HuH-7 (cell line): ENCODE data around the gene UXT.
"Not testable (repeated sequence)": the region's sequence is repeated elsewhere in the genome, so short reads cannot be mapped to it uniquely, and the experiment has no call there.

ENCODE experiments used
- DNase-seq: peaks from one replicate; pipeline ENCODE4 v3.0.0; 2011; ENCODE audit warnings: low spot score

UXT gene

DNA sequence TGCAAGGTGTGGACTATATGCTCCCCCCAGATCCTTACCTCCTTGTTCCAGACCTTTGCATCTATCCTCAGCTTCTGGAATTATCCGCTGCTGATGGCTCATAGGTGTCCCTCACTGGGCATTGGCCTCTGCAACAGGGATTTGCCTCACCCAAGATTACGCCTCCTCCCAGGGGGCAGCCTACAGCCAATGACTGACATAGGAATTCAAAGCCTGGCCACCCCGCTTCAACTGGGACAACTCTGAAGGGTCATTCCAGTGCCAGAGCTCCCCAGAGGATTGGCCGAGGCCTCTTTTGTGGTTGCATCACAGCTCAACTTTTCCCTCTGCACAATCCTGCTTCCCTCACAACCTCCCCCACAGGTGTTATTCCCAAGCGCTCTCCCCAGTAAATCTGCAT is 44.4 kb downstream of the UXT start:
- no peak for DNase-seq

DNA sequence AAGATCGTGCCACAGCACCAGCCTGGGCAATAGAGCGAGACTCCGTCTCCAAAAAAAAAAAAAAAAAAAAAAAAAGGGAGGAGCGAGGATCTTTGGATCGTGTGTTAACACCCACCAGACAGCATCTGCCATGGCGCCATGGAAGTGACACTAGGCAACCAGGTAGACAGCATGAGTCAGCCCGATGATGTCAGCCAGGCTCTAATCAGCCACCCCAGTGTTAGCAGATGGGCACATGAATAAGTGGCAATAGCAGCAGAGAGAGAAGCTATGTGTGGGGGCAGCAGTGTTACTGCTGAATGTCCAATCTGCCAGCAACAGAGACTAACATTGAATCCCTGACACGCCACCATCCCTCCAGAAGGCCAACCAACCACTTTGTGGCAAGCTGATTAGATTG is 45.9 kb downstream of the UXT start:
- no peak for DNase-seq

DNA sequence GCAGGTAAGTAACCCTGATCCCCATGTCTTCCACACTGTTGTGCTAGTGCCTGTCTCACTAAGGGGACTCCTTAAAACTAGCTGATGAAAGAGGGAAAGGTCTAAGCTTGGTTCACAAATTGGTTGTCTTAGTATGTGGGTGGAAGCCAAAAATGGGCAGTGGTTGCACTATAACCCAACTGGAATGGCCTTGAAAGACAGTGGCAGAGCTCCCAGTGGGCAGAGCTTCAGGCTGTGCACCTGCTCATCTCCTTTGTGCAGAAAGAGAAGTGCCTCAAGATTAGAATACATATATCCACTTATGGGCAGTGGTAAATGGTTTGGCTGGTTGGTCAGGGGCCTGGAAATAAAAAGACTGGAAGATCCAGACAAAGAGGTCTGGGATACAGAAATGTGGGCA is 46.6 kb downstream of the UXT start:
- no peak for DNase-seq

GRCh38 chrX:47611926-47612325 is 47.1 kb downstream of the UXT start:
- DNase-seq = no peak

- no peak for DNase-seq
Measured at GRCh38 chrX:47611489-47611888, 47.5 kb downstream of the UXT start.

DNA sequence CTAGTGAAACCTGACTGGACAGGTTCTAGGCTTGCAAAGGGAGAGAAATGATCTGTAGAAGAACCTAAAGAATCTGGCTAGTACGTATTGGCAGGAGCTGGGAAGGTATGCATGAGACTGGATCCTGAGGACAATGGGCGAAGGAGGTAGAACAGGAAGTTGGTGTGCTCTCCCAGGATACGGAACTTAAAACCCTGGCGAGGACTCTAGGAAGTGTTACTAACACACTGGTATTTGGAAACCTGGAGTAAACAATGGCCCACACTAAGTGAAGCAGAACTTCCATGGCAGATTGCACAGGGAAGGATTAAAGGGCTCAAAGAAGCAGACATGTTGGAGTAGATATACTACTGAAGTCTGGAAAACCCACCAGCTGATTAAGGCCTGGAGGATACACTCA is 48.5 kb downstream of the UXT start:
- DNase-seq = no peak

DNA sequence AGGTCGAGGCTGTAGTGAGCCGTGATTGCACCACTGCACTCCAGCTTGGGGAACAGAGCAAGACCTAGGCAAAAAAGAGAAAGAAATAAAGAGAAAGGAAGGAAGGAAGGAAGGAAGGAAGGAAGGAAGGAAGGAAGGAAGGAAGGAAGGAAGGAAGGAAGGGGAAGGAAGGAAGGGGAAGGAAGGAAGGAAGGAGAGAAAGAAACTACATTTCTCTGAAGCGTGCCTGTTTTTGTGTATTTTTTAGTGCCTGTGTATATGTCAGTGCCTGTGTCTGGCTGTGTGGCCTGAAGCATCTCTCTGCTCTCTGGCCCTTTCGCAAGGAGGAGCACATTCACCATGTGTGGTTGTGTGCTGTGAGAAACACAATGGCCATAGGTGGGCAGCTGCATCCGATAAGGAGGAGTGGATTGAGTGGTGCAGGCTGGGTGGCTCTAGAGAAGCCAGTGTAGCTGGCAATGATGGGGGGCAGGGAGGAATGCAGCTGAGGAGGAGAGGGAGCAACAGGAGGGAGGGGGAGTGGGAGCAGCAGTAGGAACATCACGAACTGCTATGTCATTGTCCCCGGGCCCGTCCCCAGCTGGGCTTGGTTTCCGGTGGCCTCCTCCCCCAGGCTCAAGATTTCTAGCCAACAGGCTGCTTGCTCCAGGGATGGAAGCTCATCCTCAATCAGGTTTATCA is 50.7 kb downstream of the UXT start:
- no peak for DNase-seq

- DNase-seq = no peak
Measured at GRCh38 chrX:47607091-47607490, 51.9 kb downstream of the UXT start.

DNA sequence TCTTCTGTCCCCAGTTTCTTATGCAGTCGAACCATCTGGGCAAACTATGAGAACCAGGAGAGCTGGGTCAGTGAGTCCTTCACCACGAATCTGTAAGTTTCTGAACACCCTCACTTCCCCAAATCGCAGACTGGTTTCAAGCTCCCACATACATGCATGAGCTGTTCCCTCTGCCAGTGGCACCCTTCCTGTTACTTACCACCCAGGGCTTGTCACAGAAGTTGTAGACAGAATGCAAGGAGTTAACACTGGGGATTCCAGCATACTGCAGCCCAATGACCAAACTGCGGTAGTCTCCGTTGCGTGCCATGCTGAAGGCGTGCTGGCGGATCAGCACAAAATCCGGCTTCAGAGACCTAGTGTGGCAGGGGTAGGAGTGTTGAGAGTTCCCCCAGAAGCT is 54.0 kb downstream of the UXT start:
- no peak for DNase-seq

DNA sequence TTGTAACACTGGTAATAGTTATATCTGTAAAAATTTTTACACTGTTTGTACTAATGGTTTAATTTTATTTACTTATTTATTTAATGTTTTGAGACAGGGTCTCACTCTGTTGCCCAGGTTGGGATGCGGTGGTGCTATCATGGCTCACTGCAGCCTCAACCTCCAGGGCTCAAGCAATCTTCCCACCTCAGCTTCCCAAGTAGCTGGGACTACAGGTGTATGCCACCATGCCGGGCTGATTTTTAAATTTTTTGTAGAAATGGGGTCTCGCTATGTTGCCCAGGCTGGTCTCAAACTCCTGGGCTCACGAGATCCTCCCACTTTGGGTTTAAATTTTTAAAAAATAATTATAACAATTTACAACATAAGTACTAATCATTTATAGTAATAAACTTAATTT is 55.9 kb downstream of the UXT start:
- DNase-seq = not testable (repeated sequence)
